Fibroblast of pulmonary artery (primary cell): ENCODE data around the gene ANKIB1.

Experiments used
- DNase-seq: peaks from one replicate; pipeline ENCODE4 v3.0.0-alpha.2; 2010; ENCODE audit warnings: low read depth
- H3K4me3 ChIP-seq: replicated peaks from 2 replicates; pipeline ENCODE4 v1.5.1; 2011; ENCODE audit warnings: low read depth, mild to moderate bottlenecking, control low read depth, low read length, moderate library complexity
- TF ChIP-seq, protein P1 (sequence below): IDR thresholded peaks from 2 replicates; pipeline ENCODE4 v1.5.1; 2011; ENCODE audit warnings: mild to moderate bottlenecking, control low read depth, low read length, inconsistent platforms; ENCODE audit errors: missing control alignments

ANKIB1 gene

DNA sequence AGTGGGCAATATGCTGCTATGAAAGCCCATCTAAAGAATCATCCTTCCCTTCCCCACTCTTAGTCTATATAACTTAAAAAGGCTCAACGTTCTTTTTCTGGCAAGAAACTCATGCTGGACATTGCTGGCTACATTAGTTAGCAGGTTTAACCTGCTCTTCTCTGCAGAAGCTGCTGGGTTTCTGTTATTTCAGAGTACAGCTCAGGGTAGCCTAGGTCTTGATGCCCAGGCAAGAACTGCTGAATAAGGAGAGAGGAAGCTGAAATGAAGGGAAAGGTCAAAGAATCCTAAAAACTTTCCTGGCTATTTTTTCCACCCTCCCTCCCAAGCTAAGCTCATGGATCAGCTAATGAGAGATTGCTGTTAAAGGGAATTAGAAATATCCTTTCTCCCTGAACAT, 79.4 kb downstream of the ANKIB1 start:
- H3K4me3 ChIP-seq, result no peak overlapping the region
- DNase-seq, result no peak
- TF ChIP-seq, protein P1, sequence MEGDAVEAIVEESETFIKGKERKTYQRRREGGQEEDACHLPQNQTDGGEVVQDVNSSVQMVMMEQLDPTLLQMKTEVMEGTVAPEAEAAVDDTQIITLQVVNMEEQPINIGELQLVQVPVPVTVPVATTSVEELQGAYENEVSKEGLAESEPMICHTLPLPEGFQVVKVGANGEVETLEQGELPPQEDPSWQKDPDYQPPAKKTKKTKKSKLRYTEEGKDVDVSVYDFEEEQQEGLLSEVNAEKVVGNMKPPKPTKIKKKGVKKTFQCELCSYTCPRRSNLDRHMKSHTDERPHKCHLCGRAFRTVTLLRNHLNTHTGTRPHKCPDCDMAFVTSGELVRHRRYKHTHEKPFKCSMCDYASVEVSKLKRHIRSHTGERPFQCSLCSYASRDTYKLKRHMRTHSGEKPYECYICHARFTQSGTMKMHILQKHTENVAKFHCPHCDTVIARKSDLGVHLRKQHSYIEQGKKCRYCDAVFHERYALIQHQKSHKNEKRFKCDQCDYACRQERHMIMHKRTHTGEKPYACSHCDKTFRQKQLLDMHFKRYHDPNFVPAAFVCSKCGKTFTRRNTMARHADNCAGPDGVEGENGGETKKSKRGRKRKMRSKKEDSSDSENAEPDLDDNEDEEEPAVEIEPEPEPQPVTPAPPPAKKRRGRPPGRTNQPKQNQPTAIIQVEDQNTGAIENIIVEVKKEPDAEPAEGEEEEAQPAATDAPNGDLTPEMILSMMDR, result no peak

DNA sequence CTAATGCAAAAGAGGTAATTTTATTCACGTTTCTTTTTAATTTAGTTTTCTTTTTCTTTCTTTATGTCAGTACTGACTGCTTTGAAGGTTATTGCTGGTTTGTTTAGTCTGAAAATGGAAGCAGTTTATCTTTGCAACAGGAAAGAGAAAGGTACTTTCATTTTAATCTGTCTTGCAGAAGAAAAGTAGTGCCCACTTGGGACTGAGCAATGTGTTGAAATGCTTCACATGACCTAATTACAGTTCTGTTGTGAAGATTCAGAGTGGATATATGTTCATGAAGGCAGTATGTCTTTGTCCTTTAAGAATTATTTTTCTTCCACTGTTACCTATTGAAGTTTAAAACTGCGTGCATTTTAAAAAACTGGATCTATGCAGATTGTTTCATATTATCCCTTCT, 80.1 kb downstream of the ANKIB1 start:
- TF ChIP-seq, protein P1, result no peak
- H3K4me3 ChIP-seq, result no peak overlapping the region
- DNase-seq, result peak; percentile 36

DNA sequence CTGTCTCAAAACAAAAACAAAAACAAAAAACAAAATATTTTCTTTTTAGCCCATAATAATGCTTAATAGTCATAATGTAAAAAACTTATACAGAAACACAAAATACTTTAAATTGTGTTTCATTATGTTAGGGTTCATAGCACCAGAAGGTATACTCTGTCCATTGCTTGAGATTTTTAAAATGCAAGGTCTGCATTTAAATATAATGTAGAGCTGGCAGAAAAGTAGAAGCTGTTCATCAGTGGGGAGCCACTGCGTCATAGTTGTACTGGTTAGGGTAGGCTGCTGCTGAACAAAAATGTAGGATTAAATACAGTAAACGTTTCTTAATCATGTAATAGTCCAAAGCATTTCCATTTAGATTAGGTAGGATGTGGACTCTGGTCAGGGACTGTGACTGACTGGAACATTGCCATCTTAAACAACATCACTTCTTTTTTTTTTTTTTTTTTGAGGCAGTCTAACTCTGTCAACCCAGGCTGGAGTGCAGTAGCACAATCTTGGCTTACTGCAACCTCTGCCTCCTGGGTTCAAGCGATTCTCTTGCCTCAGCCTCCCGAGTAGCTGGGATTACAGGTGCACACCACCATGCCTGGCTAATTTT, 85.2 kb downstream of the ANKIB1 start:
- peak; percentile 2 for DNase-seq
- H3K4me3 ChIP-seq, result no peak overlapping the region
- TF ChIP-seq, protein P1, result no peak

DNA sequence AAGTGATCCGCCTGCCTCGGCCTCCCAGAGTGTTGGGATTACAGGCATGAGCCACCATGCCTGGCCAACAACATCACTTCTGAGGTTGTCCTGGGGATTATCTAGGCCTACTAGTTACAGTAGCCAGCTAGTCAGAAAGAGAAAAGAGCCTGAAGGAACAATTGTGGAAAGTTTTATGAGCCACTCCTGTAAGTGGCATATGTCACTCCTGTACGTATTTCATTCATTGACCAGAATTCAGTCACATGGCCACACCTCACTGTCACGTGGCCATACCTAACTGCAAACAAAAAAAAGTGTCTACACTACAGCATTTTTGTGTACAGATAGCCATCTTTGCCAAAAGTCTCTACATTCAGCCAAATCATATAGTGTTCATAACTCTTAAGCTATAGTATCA, 85.7 kb downstream of the ANKIB1 start:
- TF ChIP-seq, protein P1, result no peak
- DNase-seq, result no peak

DNA sequence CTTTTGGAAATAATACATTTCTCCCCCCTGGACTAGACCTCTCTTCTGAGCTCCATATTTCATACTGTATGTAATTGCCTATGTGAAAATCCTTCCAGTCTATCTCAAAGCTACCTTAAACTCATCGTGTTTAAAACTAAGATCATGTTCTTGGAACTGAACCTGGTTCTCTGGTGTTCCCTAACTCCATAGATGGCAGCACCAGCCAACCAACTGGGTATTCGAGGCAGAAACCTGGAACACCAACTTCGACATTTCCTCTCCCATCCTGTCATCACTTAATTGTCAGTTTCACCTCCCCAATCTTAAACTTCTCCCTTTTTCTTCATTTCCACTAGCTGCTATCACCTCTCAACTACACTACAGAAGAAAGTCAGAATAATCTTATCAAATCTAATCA, 87.0 kb downstream of the ANKIB1 start:
- no peak for DNase-seq
- no peak overlapping the region for H3K4me3 ChIP-seq
- TF ChIP-seq, protein P1, result no peak

More for the DNA sequence above, 85.7 kb downstream of the ANKIB1 start:
- no peak overlapping the region for H3K4me3 ChIP-seq

DNA sequence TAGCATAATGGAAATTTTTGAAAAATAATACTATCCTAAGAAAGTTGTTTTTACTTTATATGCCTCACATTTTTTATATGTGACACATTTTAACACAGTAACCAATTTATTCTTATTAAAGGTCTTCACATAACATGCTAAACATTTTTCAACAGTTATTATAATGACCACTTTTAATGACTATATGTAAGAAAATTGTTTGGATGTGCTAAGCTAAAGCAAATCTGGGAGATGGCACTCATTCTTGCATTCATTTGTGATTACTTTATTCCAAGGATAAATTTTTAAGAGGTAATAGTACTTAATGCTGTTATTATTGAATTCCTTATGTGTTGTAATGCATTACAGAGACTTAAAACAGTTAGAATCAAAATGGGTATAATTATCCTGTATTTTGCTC, 88.1 kb downstream of the ANKIB1 start:
- no peak overlapping the region for H3K4me3 ChIP-seq
- TF ChIP-seq, protein P1, result no peak
- DNase-seq, result no peak

DNA sequence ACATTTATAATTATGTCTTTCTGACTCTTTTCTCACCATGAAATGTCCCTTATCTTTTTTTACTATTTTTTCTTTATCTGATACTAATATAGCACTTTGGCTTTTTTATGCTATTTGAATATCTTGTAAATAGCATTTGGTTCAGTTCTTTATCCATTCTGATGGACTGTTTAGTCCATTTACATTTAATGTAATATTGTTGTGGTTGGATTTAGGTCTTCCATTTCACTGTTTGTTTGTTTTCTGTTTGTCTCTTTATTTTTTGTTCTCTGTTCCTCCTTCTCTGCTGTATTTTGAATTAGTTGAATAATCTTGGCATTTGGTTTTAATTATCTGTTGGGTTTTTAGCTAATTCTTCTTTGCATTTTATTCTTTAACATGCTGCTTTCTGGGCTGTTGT, 89.8 kb downstream of the ANKIB1 start:
- TF ChIP-seq, protein P1, result no peak
- no peak overlapping the region for H3K4me3 ChIP-seq
- DNase-seq, result no peak
